Left ventricle myocardium inferior (tissue), 1 donor: Measurements from ENCODE around the gene SKIC8. TPM values are rescaled to one million over a fixed set of nuclear protein-coding genes. Genes with fewer than 3 reads are reported as not detected.

Source experiments
- DNase-seq: peaks from one replicate; pipeline ENCODE4 v3.0.0-alpha.2; 2020
- H3K27ac ChIP-seq: fragments of 200-600 bp; replicated peaks from 2 replicates; pipeline ENCODE4 v1.8.0; 2021
- H3K27me3 ChIP-seq: fragments of 200-600 bp; 2 replicates; pipeline ENCODE4 v1.8.0; 2021; ENCODE audit warnings: low read depth
- H3K36me3 ChIP-seq: fragments of 200-600 bp; 2 replicates; pipeline ENCODE4 v1.8.0; 2021
- H3K4me1 ChIP-seq: fragments of 200-600 bp; 2 replicates; pipeline ENCODE4 v1.8.0; 2021
- H3K4me3 ChIP-seq: fragments of 200-600 bp; 2 replicates; pipeline ENCODE4 v1.8.0; 2021; ENCODE audit warnings: mild to moderate bottlenecking, moderate library complexity
- H3K9me3 ChIP-seq: fragments of 200-600 bp; replicated peaks from 2 replicates; pipeline ENCODE4 v1.8.0; 2021
- CTCF ChIP-seq: fragments of 200-600 bp; IDR thresholded peaks from 2 replicates; pipeline ENCODE4 v1.8.0; 2021; ENCODE audit warnings: antibody characterized with exemption, mild to moderate bottlenecking, borderline replicate concordance
- intact Hi-C: fragments of 100-400 bp; cut with micrococcal nuclease; formaldehyde crosslinking; loops from one replicate; pipeline ENCODE4 v1.11.0; 2022
- total RNA-seq: library from RNA; stranded (reverse); fragmentation: NEBNext Ultra II Directional; extraction: Animal tissue kit (Norgen Biotek cat#: 25700); gene quantifications from one replicate; pipeline ENCODE4 v1.2.1, GENCODE V29; 2021
- donor health status: DM: no; HTN: yes; CAD: no; lungs with severe emphysema.

Gene SKIC8
- total RNA-seq, 1 donor from 2014 or later, result 24.6 TPM

- intact Hi-C loops, result no loop called here
- Histone ChIP-seq H3K4me1 (peaks cover 11% of the 10 kb centered on the region), H3K4me3 (no peak overlapping the region), H3K9me3 (no peaks in the 10 kb centered on the region), H3K27me3 (no peaks in the 10 kb centered on the region), H3K36me3 (no peaks in the 10 kb centered on the region), H3K27ac (no peak overlapping the region)
- DNase-seq, result no peak
- TF ChIP-seq CTCF, result no peak
These were observed 24.7 kb upstream of the SKIC8 start for GRCh38 chr15:78324144-78324543.

GRCh38 chr15:78323693-78324092, 24.3 kb upstream of the SKIC8 start:
- no peak for DNase-seq
- no peak for TF ChIP-seq CTCF
- no peak overlapping the region for H3K4me3 ChIP-seq
- H3K9me3 ChIP-seq, result no peaks in the 10 kb centered on the region
- intact Hi-C loops, result no loop called here
- H3K4me1 ChIP-seq, result peaks cover 11% of the 10 kb centered on the region
- no peaks in the 10 kb centered on the region for H3K27me3 ChIP-seq
- no peaks in the 10 kb centered on the region for H3K36me3 ChIP-seq
- H3K27ac ChIP-seq, result no peak overlapping the region

GRCh38 chr15:78322724-78323521, 23.5 kb upstream of the SKIC8 start:
- Histone ChIP-seq H3K4me1 (peaks cover 11% of the 10 kb centered on the region), H3K36me3 (no peaks in the 10 kb centered on the region), H3K4me3 (no peak overlapping the region), H3K27ac (peak overlapping the region; percentile 62), H3K27me3 (no peaks in the 10 kb centered on the region), H3K9me3 (no peaks in the 10 kb centered on the region)
- intact Hi-C loops, result no loop called here
- no peak for TF ChIP-seq CTCF
- no peak for DNase-seq

- H3K27me3 ChIP-seq, result no peaks in the 10 kb centered on the region
- intact Hi-C loops, result no loop called here
- no peak overlapping the region for H3K4me3 ChIP-seq
- no peaks in the 10 kb centered on the region for H3K36me3 ChIP-seq
- TF ChIP-seq CTCF, result no peak
- H3K4me1 ChIP-seq, result peaks cover 11% of the 10 kb centered on the region
- peak overlapping the region; percentile 62 for H3K27ac ChIP-seq
- H3K9me3 ChIP-seq, result no peaks in the 10 kb centered on the region
- no peak for DNase-seq
These were observed 22.8 kb upstream of the SKIC8 start for GRCh38 chr15:78322243-78322642.

DNA sequence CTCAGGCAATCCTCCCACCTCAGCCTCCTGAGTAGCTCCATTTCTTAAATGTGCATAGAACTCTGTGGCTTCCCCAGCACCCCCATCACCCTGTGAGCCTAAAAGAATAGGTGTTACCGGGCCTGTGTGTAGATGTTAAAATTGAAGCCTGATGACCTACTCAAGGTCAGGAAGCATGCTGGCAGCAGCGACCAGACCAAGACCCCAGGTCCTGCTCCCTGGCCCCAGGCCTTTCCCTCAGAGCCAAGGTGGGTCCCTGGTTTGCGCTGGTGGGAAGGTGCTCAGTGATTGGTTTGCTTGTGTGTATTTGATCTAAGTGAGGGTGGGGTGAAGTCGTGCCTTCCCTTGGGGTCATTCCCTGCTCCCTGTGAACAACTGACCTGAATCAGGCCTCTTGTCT, 22.4 kb upstream of the SKIC8 start:
- Histone ChIP-seq H3K4me3 (no peak overlapping the region), H3K4me1 (peaks cover 16% of the 10 kb centered on the region), H3K9me3 (no peaks in the 10 kb centered on the region), H3K27ac (peak overlapping the region; percentile 62), H3K36me3 (no peaks in the 10 kb centered on the region), H3K27me3 (no peaks in the 10 kb centered on the region)
- DNase-seq, result no peak
- no peak for TF ChIP-seq CTCF
- intact Hi-C loops, result no loop called here
